Stimulated activated CD4-positive, alpha-beta T cell treated with anti-CD3 and anti-CD28 coated beads, TNF-alpha, amount 100 ng/mL, for 48 hours (primary cell): ENCODE results near the gene NFATC3.

Source experiments
- DNase-seq, 3 donors: peaks; one replicate each; pipeline ENCODE4 v3.0.0-alpha.2; 2020; ENCODE audit warnings: low read depth in 3 of 3

NFATC3 gene

DNA sequence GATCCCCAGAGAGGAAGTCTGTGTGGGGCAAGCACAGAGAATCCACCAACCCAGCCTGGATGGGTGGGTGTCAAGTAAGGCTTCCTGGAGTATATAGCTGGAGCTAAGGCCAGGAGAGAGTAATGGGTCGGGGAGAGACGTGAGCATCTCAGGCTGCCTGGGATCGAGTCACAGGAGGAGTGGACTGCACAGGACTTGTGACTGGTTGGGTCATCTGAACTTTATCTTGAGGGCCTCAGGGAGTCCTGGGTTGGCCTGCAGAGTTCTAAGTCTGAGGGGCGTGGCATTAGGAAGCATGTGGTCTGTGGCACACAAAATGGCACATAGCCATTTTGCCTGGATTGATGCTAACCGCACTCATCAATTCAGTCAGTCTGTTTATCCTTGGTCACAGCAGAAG, 161.5 kb downstream of the NFATC3 start:
- no peak for DNase-seq

DNA sequence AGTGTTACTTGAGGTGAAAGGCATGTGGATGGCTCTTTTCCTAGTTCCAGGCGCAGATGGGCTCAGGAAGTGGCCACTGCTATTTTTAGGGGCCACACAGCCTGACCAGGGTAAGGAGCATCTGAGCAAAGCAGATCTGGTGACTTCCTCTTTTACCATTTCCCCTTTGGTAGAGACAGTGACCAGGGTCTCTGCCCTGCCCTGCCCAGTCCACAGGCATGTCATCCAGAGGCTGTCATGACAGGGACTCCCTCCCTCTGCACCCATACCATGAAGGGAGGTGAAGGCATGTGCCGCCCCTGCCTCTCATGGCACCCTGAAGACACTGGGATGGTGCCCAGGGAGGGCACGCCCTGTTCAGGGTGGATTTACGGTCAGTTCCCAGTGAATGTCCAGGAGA, 162.2 kb downstream of the NFATC3 start:
- no peak for DNase-seq

DNA sequence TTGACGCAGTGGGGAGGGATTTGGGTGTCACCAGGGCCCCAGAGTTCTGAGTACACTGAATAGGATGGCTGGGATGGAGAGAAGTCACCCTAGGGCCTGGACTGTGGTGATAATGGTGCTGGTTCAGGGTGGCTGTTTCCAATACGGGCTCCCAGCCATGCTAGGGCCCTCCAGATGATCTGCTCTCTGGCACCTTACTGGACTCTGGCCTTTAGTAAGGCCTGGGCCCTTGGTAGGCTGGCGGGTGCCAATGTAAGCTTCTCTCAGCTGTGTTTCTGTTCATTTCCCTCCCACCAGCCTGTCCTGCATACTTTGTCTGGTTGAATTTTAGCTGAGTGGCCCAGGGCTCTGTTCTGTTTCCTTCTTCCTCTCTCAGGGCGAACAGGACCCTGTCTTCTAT, 162.8 kb downstream of the NFATC3 start:
- no peak for DNase-seq

DNA sequence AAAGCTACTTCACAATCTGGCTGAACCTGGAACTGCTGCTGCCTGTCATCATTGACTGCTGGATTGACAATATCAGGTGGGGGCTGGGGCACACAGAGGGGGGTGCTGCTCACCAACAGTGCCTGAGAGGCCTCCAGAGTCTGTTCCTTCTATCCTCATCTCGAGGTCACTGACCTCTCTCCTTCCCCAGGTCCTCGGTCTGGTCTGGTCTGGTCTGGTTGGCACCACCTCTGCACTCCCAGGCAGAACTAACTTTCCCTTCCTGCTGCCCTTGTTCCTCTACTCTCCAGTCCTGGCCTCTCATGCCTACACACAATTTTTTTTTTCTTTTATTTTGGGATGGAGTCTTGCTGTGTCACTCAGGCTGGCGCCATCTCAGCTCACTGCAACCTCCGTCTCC, 164.2 kb downstream of the NFATC3 start:
- DNase-seq, result no peak

DNA sequence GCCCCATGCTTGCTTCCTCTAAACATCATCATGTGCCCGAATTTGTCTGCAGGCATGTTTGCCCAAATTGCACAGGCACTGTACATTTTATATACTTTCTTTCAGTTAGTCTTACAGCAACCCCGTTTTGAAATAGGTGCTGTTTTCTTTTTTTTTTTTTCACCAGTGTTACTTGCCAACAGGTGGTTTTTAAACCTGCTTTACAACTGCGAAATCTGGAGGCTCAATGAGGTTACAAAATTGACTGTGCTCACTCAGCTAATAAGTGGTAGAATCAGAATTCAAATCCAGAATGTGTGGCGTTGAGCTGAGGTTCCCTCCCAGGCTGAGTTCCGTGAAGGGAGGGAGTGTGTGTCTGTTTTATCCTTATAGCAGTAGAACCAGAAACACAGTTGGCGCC, 165.8 kb downstream of the NFATC3 start:
- DNase-seq, result no peak

DNA sequence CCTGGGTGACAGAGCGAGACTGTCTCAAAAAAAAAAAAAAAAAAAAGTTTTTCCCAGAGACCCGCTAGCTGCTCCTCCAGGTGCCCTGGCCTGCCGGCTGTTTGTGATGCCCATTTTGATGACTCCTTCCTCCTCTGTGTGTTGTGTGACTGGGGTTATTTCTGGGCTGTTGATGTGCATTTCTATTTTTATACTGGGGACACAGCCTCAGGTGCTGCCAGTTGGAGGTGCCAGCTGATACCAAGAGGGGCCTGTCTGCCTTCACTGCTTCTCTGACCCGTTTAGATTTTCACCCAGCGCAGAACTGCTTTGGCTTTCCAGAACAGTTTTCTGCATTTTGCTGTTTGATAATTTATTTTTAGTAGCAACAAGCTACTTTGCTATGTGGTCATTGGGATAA, 166.7 kb downstream of the NFATC3 start:
- DNase-seq, result no peak

DNA sequence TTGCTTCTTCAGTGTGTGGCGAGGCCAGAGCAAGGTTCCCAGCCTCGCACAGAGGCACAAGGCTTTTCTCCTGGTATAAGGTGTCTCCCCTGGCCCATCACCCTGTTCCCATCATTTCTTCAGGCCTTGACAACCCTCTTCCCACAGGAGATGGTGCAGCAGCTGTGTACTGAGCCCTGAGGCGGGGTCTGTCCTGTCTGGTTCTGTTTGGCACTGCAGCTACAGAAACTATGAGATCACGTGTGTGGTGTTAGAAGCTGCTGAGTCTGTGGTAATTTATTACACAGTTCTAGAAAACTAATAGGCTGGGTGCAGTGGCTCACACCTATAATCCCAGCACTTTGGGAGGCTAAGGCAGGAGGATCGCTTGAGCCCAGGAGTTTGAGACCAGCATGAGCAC, 167.2 kb downstream of the NFATC3 start:
- DNase-seq, result no peak

DNA sequence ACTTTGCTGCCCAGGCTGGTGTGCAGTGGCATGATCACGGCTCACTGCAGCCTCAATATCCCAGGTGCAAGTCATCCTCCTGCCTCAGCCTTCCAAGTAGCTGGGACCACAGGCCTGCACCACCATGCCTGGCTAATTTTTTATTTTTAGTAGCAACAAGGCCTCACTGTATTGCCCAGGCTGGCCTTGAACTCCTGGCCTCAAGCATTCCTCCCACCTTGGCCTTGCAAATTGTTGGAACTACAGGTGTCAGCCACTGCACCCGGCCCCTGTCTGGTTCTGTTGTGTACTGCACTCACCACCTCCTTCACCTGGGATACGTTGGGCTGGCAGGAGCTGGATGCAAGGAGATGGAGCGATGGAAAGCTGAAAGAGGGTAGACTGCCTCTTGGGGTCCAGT, 168.6 kb downstream of the NFATC3 start:
- no peak for DNase-seq

DNA sequence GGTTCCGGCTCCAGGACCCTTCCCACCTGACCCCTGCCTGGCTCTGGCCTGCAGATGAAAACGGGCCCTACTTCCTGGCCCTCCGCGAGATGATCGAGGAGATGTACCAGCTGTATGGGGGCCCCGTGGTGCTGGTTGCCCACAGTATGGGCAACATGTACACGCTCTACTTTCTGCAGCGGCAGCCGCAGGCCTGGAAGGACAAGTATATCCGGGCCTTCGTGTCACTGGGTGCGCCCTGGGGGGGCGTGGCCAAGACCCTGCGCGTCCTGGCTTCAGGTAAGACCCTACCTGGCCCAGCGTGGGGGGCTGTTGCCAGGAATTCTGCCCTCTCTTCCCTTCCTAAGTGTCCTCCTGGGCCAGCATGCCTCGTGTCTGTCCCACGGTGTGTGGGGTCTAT, 170.5 kb downstream of the NFATC3 start:
- no peak for DNase-seq

DNA sequence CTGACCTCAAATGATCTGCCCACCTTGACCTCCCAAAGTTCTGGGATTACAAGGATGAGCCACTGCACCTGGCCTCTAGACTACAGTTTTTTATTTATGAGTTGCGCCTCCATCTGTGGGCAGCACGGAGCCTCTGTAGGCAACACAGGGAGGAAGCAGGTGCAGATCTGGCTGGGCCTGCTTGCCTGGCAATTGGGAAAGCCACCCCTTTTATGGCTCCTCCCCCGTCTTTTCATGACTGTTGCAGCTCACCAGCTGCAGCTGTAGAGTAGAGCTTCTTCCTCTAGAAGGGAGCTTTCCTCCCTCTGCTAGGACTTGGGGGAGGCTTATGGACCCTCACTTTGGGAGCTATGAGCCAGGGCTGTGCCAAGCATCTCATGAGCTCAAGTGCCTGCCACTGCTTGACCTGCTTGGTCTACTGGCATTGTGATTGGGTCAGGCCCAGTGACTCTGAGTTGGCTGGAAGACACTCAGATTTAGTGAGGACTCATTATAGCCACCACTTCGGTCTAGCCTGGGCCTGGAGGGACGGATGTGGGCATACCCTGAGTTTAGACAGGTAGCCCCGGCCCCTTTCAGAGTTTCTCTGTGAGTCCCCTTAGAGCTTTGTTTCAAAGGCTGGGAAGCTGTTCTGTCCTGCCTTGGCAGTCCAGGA, 172.2 kb downstream of the NFATC3 start:
- no peak for DNase-seq

DNA sequence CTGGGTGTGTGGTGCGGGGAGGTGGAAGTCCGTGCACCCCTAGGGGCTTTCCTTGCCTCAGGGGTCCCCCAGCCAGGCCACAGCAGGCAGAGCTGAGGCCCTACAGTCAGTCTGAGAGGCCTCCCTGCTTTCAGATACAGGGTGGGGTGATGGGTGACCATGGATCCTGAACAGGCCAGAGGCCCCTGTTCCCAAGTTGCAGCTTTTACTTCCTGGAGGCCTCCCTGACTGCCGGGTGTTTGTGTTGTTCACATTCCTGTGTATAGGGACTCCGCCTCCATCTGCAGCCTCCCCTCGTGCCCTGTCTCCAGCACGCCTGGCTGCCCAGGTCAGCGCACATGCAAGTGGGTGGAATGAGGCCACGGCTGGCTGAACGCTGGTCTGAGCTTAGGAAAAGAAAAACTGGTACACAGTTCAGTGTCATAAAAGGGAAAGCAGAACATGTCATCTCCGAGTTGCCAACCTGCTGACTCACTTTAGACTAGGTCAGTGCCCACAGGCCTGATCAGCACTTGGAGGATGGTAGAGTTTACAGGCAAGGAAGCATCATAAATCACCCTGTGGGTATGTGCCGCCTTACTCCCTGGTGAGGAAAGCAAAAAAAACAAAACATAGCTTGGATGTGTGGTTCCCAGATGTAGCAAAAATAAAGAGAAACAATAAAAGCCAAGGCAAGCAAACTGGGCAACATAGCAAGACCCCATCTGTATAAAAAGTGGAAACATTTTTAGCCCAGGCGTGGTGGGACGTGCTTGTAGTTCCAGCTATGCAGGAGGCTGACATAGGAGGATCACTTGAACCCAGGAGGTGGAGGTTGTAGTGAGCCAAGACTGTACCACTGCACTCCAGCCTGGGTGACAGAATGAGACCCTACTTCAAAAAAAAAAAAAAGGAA, 173.0 kb downstream of the NFATC3 start:
- DNase-seq, result no peak

DNA sequence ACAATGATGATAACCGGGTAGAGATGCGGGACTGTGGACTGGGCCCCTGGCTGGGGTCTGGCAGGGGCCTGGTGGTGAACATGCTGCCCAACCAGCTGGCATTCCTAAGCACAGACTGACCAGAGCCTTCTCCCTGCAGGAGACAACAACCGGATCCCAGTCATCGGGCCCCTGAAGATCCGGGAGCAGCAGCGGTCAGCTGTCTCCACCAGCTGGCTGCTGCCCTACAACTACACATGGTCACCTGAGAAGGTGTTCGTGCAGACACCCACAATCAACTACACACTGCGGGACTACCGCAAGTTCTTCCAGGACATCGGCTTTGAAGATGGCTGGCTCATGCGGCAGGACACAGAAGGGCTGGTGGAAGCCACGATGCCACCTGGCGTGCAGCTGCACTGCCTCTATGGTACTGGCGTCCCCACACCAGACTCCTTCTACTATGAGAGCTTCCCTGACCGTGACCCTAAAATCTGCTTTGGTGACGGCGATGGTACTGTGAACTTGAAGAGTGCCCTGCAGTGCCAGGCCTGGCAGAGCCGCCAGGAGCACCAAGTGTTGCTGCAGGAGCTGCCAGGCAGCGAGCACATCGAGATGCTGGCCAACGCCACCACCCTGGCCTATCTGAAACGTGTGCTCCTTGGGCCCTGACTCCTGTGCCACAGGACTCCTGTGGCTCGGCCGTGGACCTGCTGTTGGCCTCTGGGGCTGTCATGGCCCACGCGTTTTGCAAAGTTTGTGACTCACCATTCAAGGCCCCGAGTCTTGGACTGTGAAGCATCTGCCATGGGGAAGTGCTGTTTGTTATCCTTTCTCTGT, 174.0 kb downstream of the NFATC3 start:
- no peak for DNase-seq

DNA sequence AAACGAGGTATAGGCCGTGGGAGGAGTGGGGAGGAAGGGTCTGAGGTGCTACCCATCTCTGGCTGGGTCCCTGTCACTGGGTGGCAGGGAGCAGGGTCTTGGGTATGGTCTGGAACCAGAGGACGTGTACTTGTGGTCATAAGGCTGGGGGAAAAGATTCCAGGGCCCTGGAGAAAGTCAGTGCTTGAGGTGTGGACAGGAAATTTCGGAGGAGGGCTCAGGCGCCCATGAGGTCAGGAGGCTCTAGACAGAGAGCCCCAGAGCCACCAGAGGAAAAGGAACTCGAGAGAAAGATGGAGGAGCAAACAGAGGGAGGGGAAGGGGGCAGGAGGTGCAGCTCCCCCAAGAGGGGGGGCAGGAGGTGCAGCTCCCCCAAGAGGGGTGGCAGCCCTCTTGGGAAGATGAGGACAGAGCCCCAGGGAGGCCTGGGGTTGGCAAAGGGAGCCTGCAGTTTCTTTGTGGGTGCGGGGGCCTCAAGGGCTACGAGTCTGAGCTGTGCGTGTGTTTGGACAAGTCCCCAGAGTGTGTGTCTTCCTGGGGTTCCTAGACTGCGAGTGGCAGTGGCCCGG, 178.5 kb downstream of the NFATC3 start:
- DNase-seq, result no peak

DNA sequence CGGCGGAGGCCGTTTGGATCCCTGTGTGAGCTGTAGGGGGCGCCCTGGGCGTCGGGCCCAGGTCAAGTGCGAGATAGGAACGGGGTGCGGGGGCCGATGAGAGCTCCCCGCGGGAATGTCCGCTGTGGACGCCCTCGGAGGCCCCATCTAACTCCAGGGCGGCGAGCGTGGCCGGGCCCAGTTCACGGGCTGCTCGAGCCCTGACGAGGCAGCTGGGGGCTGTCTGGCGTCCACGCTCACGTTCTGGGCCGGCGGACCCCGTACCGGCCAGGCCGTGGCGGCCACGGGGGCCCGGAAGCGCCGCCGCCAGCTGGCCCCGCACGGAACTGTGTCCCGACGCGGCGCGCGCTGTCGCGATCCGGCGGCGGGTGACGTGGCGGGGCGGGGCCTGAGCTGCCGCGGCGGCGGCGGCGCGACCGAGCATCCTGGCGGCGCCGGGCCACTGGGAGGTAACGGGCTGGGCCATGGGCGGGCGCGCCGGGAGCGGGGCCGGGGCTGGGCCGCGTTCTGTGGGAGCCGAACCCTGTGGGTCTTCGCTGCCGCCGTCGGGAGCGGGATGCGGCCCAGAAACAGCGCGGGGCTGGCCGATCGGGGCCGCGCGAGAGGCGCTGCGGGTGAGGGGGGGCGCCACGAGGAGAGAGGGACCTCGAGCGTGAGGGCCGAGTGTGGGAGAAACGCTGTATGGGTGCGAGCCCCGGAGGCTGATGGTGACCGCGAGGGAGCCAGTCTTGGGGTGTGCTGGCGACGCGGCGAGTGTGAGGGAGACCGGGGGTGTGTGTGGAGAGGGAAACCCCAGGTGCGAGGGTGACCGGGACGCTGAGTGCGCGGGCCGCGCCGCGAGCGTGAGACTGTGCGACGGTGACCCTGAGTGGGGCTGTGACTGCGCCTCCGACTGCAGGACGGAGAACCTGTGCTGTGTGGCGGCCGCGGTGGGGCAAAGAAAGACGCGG, 179.2 kb downstream of the NFATC3 start, which contains the start of gene SLC7A6:
Gene SLC7A6, plus strand, starts transcription at position 399 of the 950 bp plus-strand sequence. CDS start 10,201 bp downstream, outside the sequence.
- DNase-seq, result peak; percentile 77 to 83 (median 82)

DNA sequence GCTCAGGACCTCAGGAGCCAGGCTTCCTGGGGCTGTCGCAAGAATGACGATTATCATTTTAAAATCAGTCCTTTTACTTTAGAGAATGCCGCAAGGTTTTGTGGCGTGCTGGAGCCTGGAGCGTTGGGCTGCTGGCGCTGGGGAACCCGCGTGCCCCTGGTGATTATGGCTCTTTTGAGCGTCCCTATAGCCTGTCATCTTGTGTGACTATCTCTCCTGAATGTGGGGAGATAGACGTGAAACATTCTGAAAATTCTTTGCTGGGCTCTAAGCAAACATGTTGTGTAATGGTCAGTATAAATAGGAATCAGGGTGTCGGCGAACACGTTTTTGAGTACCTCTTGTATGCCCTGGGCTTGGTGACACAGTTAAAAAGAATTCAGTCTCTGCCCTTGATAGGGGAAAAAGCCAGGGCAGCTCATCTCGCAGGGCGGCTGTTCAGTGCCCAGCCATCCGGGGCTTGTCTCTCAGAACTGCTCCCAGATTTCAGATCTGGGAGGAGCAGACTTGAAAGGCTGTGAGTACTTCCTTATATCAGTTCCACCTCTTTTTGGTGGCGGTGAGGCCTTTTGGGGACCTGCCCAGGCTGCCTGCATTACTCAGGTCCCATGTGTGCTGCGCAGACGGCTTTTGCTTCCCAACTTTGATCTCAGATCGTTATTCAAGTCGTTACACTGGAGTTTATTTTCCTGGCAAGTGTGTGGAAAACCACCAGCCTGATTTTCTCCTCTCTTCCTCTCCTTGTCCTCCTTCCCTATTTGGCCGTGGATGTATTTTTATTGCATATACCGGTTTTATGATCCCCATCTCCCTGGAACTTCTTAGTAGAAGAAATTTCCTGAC, 180.1 kb downstream of the NFATC3 start:
- DNase-seq, result peak in 1 of 3 donors; percentile 35

DNA sequence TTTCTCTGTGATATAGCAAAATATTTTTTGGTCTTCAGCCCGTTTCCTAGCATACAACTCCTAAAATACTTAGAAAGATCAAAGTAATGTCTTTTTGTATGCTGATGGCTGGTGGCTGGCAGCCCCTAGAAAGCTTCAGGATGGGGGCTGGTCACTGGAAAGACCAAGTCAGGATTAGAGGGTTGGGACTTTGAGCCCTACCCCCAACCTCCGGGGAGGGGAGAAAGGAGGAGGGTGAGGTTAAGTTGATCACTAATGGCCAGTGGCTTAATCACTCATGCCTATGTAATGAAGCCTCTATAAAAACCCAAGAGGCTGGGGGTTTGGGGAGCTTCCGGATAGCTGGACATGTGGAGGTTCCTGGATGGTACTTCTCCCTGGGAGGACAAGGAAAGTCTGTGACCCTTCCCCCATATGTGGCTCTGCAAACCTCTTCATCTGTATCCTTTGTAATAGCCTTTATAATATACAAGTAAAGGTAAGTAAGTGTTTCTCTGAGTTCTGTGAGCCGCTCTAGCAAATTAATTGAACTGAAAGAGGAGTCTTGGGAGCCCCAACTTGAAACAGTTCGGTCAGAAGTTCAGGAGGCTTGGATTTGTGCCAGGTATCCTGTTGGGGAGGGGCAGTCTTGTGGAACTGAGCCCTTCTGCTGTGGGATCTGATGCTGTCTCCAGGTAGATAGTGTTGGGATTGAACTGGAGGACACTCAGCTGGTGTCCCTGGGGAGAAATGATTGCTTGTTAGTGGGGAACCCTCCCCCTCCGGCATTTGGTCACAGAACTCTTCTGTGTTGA, 182.6 kb downstream of the NFATC3 start:
- no peak for DNase-seq

DNA sequence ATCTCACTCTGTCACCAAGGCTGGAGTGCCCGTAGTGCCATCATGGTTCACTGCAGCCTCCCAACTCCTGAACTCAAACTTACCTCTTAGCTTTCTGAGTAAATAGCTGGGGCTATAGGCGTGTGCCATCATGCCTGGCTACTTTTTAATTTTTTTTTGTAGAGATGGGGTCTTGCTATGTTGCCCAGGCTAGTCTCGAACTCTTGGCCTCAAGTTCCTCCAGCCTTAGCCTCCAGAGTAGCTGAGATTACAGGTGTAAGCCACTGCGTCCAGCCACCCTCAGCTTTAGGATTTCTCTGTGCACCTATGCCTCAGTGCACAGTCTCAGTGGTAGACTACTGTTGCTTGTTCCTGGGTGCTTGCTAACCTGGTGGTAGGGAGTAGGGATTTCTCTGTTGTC, 184.6 kb downstream of the NFATC3 start:
- no peak for DNase-seq

DNA sequence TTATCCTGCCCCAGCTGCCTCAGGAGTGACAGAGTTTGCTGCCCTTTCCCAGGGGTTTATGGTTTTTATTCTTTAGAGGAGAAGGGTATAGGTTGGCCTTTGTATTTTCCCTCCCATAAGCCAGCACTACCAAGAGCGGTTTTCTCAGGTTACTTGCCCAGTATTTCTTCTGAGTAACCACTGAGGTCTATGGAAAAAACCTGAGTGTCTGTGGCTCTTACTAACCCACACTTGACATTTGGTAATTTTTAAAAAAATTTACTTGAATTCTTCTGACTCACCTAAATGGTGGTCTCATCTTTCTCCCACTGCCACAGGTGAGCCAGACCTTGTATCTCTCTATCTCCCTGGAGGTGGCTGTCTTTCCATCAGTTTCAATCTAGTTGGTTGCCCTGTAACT, 185.2 kb downstream of the NFATC3 start:
- no peak for DNase-seq
